Neutrophil (primary cell): ENCODE data around the gene GTSE1.

Experiments used
- H3K27ac ChIP-seq: fragments of 200-600 bp; sonication (generic); 2 replicates; pipeline ENCODE4 v1.5.1; 2016; ENCODE audit warnings: mild to moderate bottlenecking, moderate library complexity
- H3K27me3 ChIP-seq: fragments of 200-600 bp; sonication (generic); 2 replicates; pipeline ENCODE4 v1.6.0; 2016; ENCODE audit warnings: mild to moderate bottlenecking
- H3K36me3 ChIP-seq: fragments of 200-600 bp; sonication (generic); 2 replicates; pipeline ENCODE4 v1.5.1; 2017
- H3K4me1 ChIP-seq, 2 experiments: fragments of 200-600 bp in 1 of 2; sonication (generic) in 1 of 2; 1 replicate in 1 of 2; 2 replicates in 1 of 2; pipeline versions ENCODE4 v1.5.1 to v1.6.1; 2013 to 2016; ENCODE audit warnings: low read depth in 1 of 2, low read length in 1 of 2, mild to moderate bottlenecking in 1 of 2, moderate library complexity in 1 of 2; ENCODE audit not compliant: control insufficient read depth in 1 of 2, insufficient read depth in 1 of 2
- H3K4me3 ChIP-seq, 2 experiments: fragments of 200-600 bp in 1 of 2; sonication (generic) in 1 of 2; 1 replicate in 1 of 2; 2 replicates in 1 of 2; pipeline ENCODE4 v1.5.1; 2013 to 2016; ENCODE audit warnings: low read depth in 1 of 2, low read length in 1 of 2, mild to moderate bottlenecking in 1 of 2, moderate library complexity in 1 of 2
- H3K9me3 ChIP-seq: fragments of 200-600 bp; sonication (generic); 2 replicates; pipeline ENCODE4 v1.5.1; 2016
- TF ChIP-seq, protein P1 (sequence below): fragments of 200-600 bp; sonication (generic); IDR thresholded peaks from 2 replicates; pipeline ENCODE4 v1.5.1; 2016; ENCODE audit warnings: antibody characterized with exemption

The GTSE1 gene

DNA sequence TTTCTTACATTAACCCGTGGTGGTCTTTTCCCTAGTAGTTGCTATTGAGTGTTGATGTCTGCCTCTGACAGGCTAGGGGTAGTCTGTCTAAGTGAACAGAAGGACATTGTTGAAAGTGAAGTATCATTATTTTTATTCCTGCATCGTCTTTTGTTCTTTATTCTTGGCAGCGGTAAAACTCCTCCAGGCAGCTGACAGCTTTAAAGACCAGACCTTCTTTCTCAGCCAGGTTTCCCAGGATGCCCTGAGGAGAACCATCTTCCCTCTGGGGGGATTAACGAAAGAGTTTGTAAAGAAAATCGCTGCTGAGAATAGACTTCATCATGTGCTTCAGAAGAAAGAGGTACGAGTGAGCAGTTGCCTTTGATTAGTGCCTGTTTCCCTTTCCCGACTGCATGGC is 53.5 kb downstream of the GTSE1 start:
- no peak overlapping the region for H3K4me3 ChIP-seq
- no peak overlapping the region for H3K27ac ChIP-seq
- H3K9me3 ChIP-seq, result no peaks in the 10 kb centered on the region
- H3K4me1 ChIP-seq, result no peaks in the 10 kb centered on the region
- no peaks in the 10 kb centered on the region for H3K27me3 ChIP-seq
- TF ChIP-seq, protein P1, sequence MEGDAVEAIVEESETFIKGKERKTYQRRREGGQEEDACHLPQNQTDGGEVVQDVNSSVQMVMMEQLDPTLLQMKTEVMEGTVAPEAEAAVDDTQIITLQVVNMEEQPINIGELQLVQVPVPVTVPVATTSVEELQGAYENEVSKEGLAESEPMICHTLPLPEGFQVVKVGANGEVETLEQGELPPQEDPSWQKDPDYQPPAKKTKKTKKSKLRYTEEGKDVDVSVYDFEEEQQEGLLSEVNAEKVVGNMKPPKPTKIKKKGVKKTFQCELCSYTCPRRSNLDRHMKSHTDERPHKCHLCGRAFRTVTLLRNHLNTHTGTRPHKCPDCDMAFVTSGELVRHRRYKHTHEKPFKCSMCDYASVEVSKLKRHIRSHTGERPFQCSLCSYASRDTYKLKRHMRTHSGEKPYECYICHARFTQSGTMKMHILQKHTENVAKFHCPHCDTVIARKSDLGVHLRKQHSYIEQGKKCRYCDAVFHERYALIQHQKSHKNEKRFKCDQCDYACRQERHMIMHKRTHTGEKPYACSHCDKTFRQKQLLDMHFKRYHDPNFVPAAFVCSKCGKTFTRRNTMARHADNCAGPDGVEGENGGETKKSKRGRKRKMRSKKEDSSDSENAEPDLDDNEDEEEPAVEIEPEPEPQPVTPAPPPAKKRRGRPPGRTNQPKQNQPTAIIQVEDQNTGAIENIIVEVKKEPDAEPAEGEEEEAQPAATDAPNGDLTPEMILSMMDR, result no peak
- H3K36me3 ChIP-seq, result peaks cover 96% of the 10 kb centered on the region

- TF ChIP-seq, protein P1, result no peak
- Histone ChIP-seq H3K4me1 (no peaks in the 10 kb centered on the region), H3K9me3 (no peaks in the 10 kb centered on the region), H3K36me3 (peaks cover 96% of the 10 kb centered on the region), H3K27me3 (no peaks in the 10 kb centered on the region), H3K4me3 (no peak overlapping the region), H3K27ac (no peak overlapping the region)
Measured at GRCh38 chr22:46350646-46351045, 54.0 kb downstream of the GTSE1 start.

DNA sequence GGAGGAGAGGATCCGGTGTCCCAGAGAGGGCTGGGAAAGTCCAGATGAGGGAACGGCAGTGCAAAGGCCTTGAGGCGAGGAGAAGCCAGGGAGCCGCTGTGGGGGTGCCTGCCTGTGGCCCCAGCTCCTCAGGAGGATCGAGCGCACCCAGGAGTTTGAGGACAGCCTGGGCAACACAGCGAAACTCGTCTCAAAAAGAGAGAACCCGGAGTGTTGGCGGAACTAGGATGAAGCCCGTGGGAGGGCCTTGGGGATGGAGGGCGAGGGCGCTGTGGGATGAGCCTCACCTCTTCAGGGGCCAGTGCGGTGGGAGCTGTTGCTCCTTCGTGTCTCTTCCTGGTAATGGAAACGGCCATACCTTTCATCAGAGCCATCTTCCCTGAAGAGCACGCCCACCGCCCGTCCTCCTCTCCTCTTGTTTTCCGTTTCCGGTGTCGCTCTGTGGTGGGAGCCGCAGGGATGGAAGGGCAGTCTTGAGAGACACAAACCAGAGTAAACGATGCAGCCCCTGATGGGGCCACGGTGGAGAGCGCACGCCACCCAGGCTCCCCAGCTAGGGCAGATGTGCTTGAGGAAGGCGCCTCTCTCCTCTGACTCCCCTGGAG is 54.6 kb downstream of the GTSE1 start:
- peaks cover 96% of the 10 kb centered on the region for H3K36me3 ChIP-seq
- H3K27ac ChIP-seq, result no peak overlapping the region
- H3K4me1 ChIP-seq, result no peaks in the 10 kb centered on the region
- TF ChIP-seq, protein P1, result no peak
- no peaks in the 10 kb centered on the region for H3K9me3 ChIP-seq
- no peak overlapping the region for H3K4me3 ChIP-seq
- H3K27me3 ChIP-seq, result no peaks in the 10 kb centered on the region

DNA sequence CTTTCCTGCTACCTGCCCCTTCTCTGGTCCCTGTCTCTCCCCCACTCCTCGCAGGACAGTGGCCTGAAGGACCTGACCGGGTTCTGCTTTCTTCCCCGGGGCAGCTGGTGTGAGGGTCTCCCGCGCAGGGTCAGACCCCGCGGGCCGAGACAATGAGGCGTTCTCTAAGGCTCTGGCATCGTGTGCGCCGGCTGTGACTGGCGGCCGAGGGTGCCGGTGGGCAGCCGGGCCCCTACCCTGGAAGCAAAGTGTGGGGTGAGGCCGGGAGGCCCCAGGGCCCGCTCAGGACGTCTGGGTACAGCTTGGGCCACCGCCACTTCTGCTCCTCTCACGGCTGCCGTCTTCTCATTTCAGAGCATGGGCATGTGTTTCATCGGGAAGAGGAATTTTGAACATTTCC is 55.1 kb downstream of the GTSE1 start:
- Histone ChIP-seq H3K4me3 (no peak overlapping the region), H3K27me3 (no peaks in the 10 kb centered on the region), H3K27ac (no peak overlapping the region), H3K4me1 (no peaks in the 10 kb centered on the region), H3K36me3 (peaks cover 96% of the 10 kb centered on the region), H3K9me3 (no peaks in the 10 kb centered on the region)
- TF ChIP-seq, protein P1, result no peak

DNA sequence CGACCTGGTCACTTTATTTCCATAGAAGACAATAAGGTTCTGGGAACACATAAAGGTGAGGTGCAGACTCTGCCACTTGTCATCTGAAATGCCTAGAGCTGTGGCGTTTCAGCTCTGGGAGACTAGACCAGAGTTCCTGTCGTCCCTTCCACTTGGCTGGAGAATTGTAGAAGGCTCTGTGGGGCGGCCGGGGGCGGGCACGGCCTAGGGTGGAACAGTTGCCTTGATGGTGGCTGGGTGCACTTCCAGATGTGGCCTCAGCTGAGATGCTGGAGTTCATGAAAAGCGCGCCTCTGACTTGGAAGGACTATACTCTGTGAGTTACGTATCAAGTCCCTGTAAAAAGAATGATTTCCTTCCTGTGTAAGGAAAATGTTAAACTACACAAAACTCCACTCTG is 55.6 kb downstream of the GTSE1 start:
- Histone ChIP-seq H3K27ac (no peak overlapping the region), H3K4me1 (no peaks in the 10 kb centered on the region), H3K36me3 (peaks cover 96% of the 10 kb centered on the region), H3K27me3 (no peaks in the 10 kb centered on the region), H3K4me3 (no peak overlapping the region), H3K9me3 (no peaks in the 10 kb centered on the region)
- TF ChIP-seq, protein P1, result no peak
